Tibial nerve (tissue), 4 donors: Measurements from ENCODE around the gene ORMDL3. TPM values are rescaled to one million over a fixed set of nuclear protein-coding genes. Genes with fewer than 3 reads are reported as not detected.
"Not testable (repeated sequence)": the region's sequence is repeated elsewhere in the genome, so short reads cannot be mapped to it uniquely, and the experiment has no call there.

Experiments
- DNase-seq, 2 donors: peaks; one replicate each; pipeline ENCODE4 v3.0.0-alpha.2; 2019; ENCODE audit warnings: low spot score in 2 of 2
- H3K27ac ChIP-seq, 4 donors: fragments of 200-600 bp; sonication (generic) in 3 of 4; one replicate each; pipeline ENCODE4 v1.5.1; 2017 to 2019; ENCODE audit warnings: mild to moderate bottlenecking in 1 of 4
- H3K27me3 ChIP-seq, 2 donors: fragments of 200-600 bp; sonication (generic) in 1 of 2; one replicate each; pipeline versions ENCODE4 v1.5.1 to v1.6.0; 2017 to 2019
- H3K36me3 ChIP-seq, 3 donors: fragments of 200-600 bp; sonication (generic); one replicate each; pipeline ENCODE4 v1.5.1; 2018 to 2019
- H3K4me1 ChIP-seq, 4 donors: fragments of 200-600 bp; sonication (generic) in 3 of 4; one replicate each; pipeline ENCODE4 v1.5.1; 2017 to 2019
- H3K4me3 ChIP-seq, 4 donors: fragments of 200-600 bp; sonication (generic) in 3 of 4; one replicate each; pipeline ENCODE4 v1.5.1; 2017 to 2019; ENCODE audit warnings: mild to moderate bottlenecking in 1 of 4, moderate library complexity in 1 of 4
- H3K9me3 ChIP-seq, 4 donors: fragments of 200-600 bp; sonication (generic) in 3 of 4; one replicate each; pipeline ENCODE4 v1.5.1; 2017 to 2019
- CTCF ChIP-seq, 5 experiments: fragments of 200-600 bp in 3 of 5; fragments of 450-650 bp in 2 of 5; sonication (generic) in 3 of 5; IDR thresholded peaks; one replicate each; pipeline ENCODE4 v1.5.1; 2016 to 2019; ENCODE audit warnings: antibody characterized with exemption in 5 of 5, mild to moderate bottlenecking in 3 of 5, moderate library complexity in 2 of 5
- EP300 ChIP-seq, 2 donors: sonication (generic); formaldehyde crosslinking; IDR thresholded peaks; one replicate each; pipeline ENCODE4 v1.6.1; 2017; ENCODE audit warnings: antibody characterized with exemption in 2 of 2, mild to moderate bottlenecking in 1 of 2
- POLR2A ChIP-seq, 2 donors: fragments of 450-650 bp; IDR thresholded peaks; one replicate each; pipeline ENCODE4 v1.6.1; 2017; ENCODE audit warnings: antibody characterized with exemption in 2 of 2, mild to moderate bottlenecking in 2 of 2, moderate library complexity in 2 of 2
- WGBS, 2 donors: methylation state at CpG; one replicate each; pipeline ENCODE4 v1.1.5; 2018; 5-methylcytosine and 5-hydroxymethylcytosine counted together
- total RNA-seq, 4 donors: library from RNA; depleted of rRNA; stranded (reverse); fragments of >200 nt; gene quantifications; one replicate each; pipeline ENCODE4 v1.1.0, GENCODE V29; 2016

The ORMDL3 gene
- total RNA-seq, 4 donors from 2014 or later = 45.7 to 88.2 (median 72.3) TPM

- Histone ChIP-seq H3K4me3 (no peak overlapping the region), H3K27ac (no peak overlapping the region), H3K36me3 (peaks cover 0 to 8% (median 0%) of the 10 kb centered on the region in 3 donors), H3K9me3 (no peaks in the 10 kb centered on the region), H3K4me1 (no peaks in the 10 kb centered on the region), H3K27me3 (no peaks in the 10 kb centered on the region)
- DNase-seq = no peak
- TF ChIP-seq EP300 (IDR thresholded peaks at IDR 0.05) = no peak
- no peak for TF ChIP-seq CTCF (IDR thresholded peaks at IDR 0.05)
- TF ChIP-seq POLR2A (IDR thresholded peaks at IDR 0.05) = no peak
Observed at GRCh38 chr17:39899215-39899614, 28.2 kb downstream of the ORMDL3 start.

- H3K9me3 ChIP-seq = no peaks in the 10 kb centered on the region
- TF ChIP-seq CTCF (IDR thresholded peaks at IDR 0.05) (no peak), EP300 (IDR thresholded peaks at IDR 0.05) (no peak), POLR2A (IDR thresholded peaks at IDR 0.05) (no peak)
- 96 to 97% methylated on average over 4 of the region's 4 CpGs for WGBS, 2 donors
- peaks cover 0 to 1% (median 0%) of the 10 kb centered on the region in 3 donors for H3K36me3 ChIP-seq
- no peak overlapping the region for H3K27ac ChIP-seq
- no peak overlapping the region for H3K4me3 ChIP-seq
- peaks cover 0 to 7% of the 10 kb centered on the region in 2 donors for H3K27me3 ChIP-seq
- H3K4me1 ChIP-seq = no peaks in the 10 kb centered on the region
- DNase-seq = no peak
Observed at GRCh38 chr17:39898088-39898487, 29.3 kb downstream of the ORMDL3 start.

GRCh38 chr17:39894681-39895376 is 32.6 kb downstream of the ORMDL3 start:
- H3K36me3 ChIP-seq = no peaks in the 10 kb centered on the region
- peaks cover 0 to 9% (median 0%) of the 10 kb centered on the region in 4 donors for H3K9me3 ChIP-seq
- H3K4me3 ChIP-seq = no peak overlapping the region
- no peak for TF ChIP-seq POLR2A (IDR thresholded peaks at IDR 0.05)
- no peak for TF ChIP-seq CTCF (IDR thresholded peaks at IDR 0.05)
- TF ChIP-seq EP300 (IDR thresholded peaks at IDR 0.05) = no peak
- peaks cover 0 to 27% of the 10 kb centered on the region in 2 donors for H3K27me3 ChIP-seq
- no peaks in the 10 kb centered on the region for H3K4me1 ChIP-seq
- no peak overlapping the region for H3K27ac ChIP-seq
- WGBS, 2 donors = 23 to 33% methylated on average over 3 of the region's 3 CpGs
- no peak for DNase-seq

GRCh38 chr17:39889200-39889599 is 38.2 kb downstream of the ORMDL3 start:
- no peak for TF ChIP-seq EP300 (IDR thresholded peaks at IDR 0.05)
- no peak for TF ChIP-seq POLR2A (IDR thresholded peaks at IDR 0.05)
- TF ChIP-seq CTCF (IDR thresholded peaks at IDR 0.05) = no peak
- WGBS, 2 donors = 40 to 75% methylated on average over 2 of the region's 2 CpGs

GRCh38 chr17:39887078-39887477 is 40.3 kb downstream of the ORMDL3 start:
- H3K36me3 ChIP-seq = no peaks in the 10 kb centered on the region
- H3K9me3 ChIP-seq = peaks cover 0 to 9% (median 0%) of the 10 kb centered on the region in 4 donors
- DNase-seq = no peak
- H3K4me3 ChIP-seq = no peak overlapping the region
- H3K27ac ChIP-seq = no peak overlapping the region
- TF ChIP-seq CTCF (IDR thresholded peaks at IDR 0.05) (no peak), POLR2A (IDR thresholded peaks at IDR 0.05) (no peak), EP300 (IDR thresholded peaks at IDR 0.05) (no peak)
- peaks cover 0 to 38% of the 10 kb centered on the region in 2 donors for H3K27me3 ChIP-seq
- no peaks in the 10 kb centered on the region for H3K4me1 ChIP-seq

More at GRCh38 chr17:39889200-39889599, 38.2 kb downstream of the ORMDL3 start:
- no peak for DNase-seq
- Histone ChIP-seq H3K4me3 (no peak overlapping the region), H3K4me1 (no peaks in the 10 kb centered on the region), H3K27ac (no peak overlapping the region), H3K36me3 (no peaks in the 10 kb centered on the region), H3K9me3 (peaks cover 0 to 9% (median 0%) of the 10 kb centered on the region in 4 donors), H3K27me3 (peaks cover 0 to 52% of the 10 kb centered on the region in 2 donors)

- not testable (repeated sequence) for H3K36me3 ChIP-seq, H3K9me3 ChIP-seq, H3K27ac ChIP-seq, DNase-seq, H3K4me3 ChIP-seq, H3K4me1 ChIP-seq
- 69 to 76% methylated on average over 5 of the region's 5 CpGs for WGBS, 2 donors
- H3K27me3 ChIP-seq = peaks cover 0 to 31% of the 10 kb centered on the region in 2 donors
Observed at GRCh38 chr17:39886102-39886501, 41.3 kb downstream of the ORMDL3 start.
